Epidermal melanocyte (primary cell): Measurements from ENCODE around the gene TLCD3B.

Experiments used
- DNase-seq: peaks from one replicate; pipeline ENCODE4 v3.0.0; 2011; ENCODE audit warnings: low spot score; ENCODE audit not compliant: insufficient read length

The TLCD3B gene

GRCh38 chr16:29990883-29991570, 40.0 kb downstream of the TLCD3B start:
- DNase-seq, result no peak

- DNase-seq, result no peak
These were observed 41.0 kb downstream of the TLCD3B start for GRCh38 chr16:29990034-29990433.

GRCh38 chr16:29989111-29989858, 41.8 kb downstream of the TLCD3B start:
- DNase-seq, result no peak

GRCh38 chr16:29988346-29989075, 42.6 kb downstream of the TLCD3B start:
- no peak for DNase-seq

GRCh38 chr16:29987371-29988085, 43.5 kb downstream of the TLCD3B start:
- DNase-seq, result no peak

- no peak for DNase-seq
These were observed 44.1 kb downstream of the TLCD3B start for GRCh38 chr16:29986931-29987330.

GRCh38 chr16:29986231-29986630, 44.8 kb downstream of the TLCD3B start:
- DNase-seq, result no peak

GRCh38 chr16:29985271-29985811, 45.7 kb downstream of the TLCD3B start:
- DNase-seq, result no peak

GRCh38 chr16:29984764-29985147, 46.3 kb downstream of the TLCD3B start:
- DNase-seq, result no peak

GRCh38 chr16:29984137-29984763, 46.8 kb downstream of the TLCD3B start:
- no peak for DNase-seq

GRCh38 chr16:29983420-29984136, 47.5 kb downstream of the TLCD3B start:
- DNase-seq, result no peak

GRCh38 chr16:29982560-29983419, 48.3 kb downstream of the TLCD3B start:
- no peak for DNase-seq

- DNase-seq, result peak; percentile 3
These were observed 52.4 kb downstream of the TLCD3B start for GRCh38 chr16:29978564-29979270.

- no peak for DNase-seq
These were observed 53.0 kb downstream of the TLCD3B start for GRCh38 chr16:29978081-29978480.

GRCh38 chr16:29977063-29977825, 53.8 kb downstream of the TLCD3B start:
- peak; percentile 6 for DNase-seq

- no peak for DNase-seq
These were observed 55.1 kb downstream of the TLCD3B start for GRCh38 chr16:29975811-29976511.

GRCh38 chr16:29975134-29975538, 55.9 kb downstream of the TLCD3B start:
- DNase-seq, result no peak
